ENCODE data around the gene ZEB2. TPM values are rescaled to one million over a fixed set of nuclear protein-coding genes. Genes with fewer than 3 reads are reported as not detected.

ZEB2 gene
- total and polyA plus RNA-seq, 12 donors, result 17.2 to 99.5 (median 83.0) TPM

DNA sequence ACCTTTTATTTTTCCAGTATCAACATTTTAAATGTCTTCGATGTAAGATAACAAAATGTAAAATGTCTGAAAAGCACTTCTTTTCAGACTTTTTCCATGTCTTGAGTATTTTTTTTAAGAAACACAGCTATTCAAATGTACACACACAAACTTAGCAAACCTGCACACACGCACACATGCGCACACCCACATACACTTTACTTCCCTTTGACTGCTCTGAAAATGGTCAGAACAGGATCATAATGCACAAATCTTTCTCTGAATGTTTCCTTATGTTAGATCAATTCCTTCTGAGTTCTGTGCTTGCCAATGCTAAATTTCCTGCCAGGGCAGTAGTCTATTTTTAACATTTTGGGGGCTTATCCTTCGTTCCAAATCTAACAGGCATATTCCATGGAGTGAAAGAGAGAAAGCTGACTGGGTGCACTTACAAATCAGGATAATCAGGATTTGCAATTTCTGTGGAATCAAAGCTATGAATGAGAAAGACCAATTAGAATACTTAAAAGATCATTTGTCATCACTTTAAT is 136.3 kb downstream of the ZEB2 start:
- Histone ChIP-seq H3K9me3 (no peaks in the 10 kb centered on the region), H3K27ac (peak overlapping the region in 2 of 10 donors; percentile 7 to 32), H3K27me3 (no peaks in the 10 kb centered on the region), H3K4me3 (no peak overlapping the region), H3K4me1 (peaks cover 0 to 59% (median 15%) of the 10 kb centered on the region in 9 donors), H3K36me3 (peaks cover 0 to 39% (median 0%) of the 10 kb centered on the region in 9 donors)
- no peak for TF ChIP-seq CTCF (IDR thresholded peaks at IDR 0.05)
- DNase-seq (no peak), ATAC-seq (no peak)
- WGBS, 2 donors, result 72 to 73% methylated on average over 4 of the region's 4 CpGs
- intact Hi-C loops (cut with DNase I), result loop anchor here in 2 of 10 donors (5.0 to 10.0 kb wide), 2 partner anchors 51 to 1371 kb away; a partner anchor contains a TSS

DNA sequence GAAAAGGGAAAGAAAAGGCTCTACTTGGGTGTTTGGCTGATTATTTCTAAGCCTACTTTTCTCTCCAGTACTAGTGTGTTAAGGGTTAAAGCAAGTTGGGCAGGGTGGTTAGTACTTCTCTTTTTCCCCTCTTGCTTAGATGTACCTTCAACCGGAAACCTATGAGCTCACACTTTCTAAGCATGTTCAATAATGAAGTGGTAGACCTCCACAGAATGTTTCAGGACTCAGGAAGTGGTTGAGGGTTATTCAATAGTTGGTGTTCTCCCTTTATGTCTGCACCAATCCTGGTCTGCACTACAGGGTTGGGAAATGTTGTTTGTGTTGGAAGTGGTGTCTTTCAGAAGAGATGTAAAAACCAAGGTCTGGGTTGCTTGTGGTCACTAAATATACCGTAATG is 137.1 kb downstream of the ZEB2 start:
- no peaks in the 10 kb centered on the region for H3K9me3 ChIP-seq

GRCh38 chr2:144381716-144382115 is 138.2 kb downstream of the ZEB2 start:
- peaks cover 0 to 65% (median 7%) of the 10 kb centered on the region in 9 donors for H3K4me1 ChIP-seq
- peak overlapping the region in 1 of 10 donors; percentile 16 for H3K27ac ChIP-seq
- no peaks in the 10 kb centered on the region for H3K27me3 ChIP-seq
- WGBS, 2 donors, result 82 to 83% methylated on average over 2 of the region's 2 CpGs
- DNase-seq (no peak), ATAC-seq (no peak)
- TF ChIP-seq CTCF (IDR thresholded peaks at IDR 0.05), result no peak
- intact Hi-C loops (cut with DNase I), result loop anchor here in 2 of 10 donors (5.0 to 10.0 kb wide), 2 partner anchors 49 to 1373 kb away; a partner anchor contains a TSS
- peaks cover 0 to 21% (median 0%) of the 10 kb centered on the region in 9 donors for H3K36me3 ChIP-seq
- no peak overlapping the region for H3K4me3 ChIP-seq
- H3K9me3 ChIP-seq, result no peaks in the 10 kb centered on the region

More for the DNA sequence above, 137.1 kb downstream of the ZEB2 start:
- Histone ChIP-seq H3K36me3 (peaks cover 0 to 31% (median 0%) of the 10 kb centered on the region in 9 donors), H3K27me3 (no peaks in the 10 kb centered on the region), H3K4me3 (no peak overlapping the region), H3K4me1 (peaks cover 0 to 66% (median 11%) of the 10 kb centered on the region in 9 donors), H3K27ac (peak overlapping the region in 2 of 10 donors; percentile 7 to 32)
- ATAC-seq, result peak in 6 of 8 donors; percentile 10 to 50 (median 33)
- 78 to 82% methylated on average over 2 of the region's 2 CpGs for WGBS, 2 donors
- DNase-seq, result no peak
- no peak for TF ChIP-seq CTCF (IDR thresholded peaks at IDR 0.05)
- intact Hi-C loops (cut with DNase I), result loop anchor here in 2 of 10 donors (5.0 to 10.0 kb wide), 2 partner anchors 51 to 1372 kb away; a partner anchor contains a TSS

GRCh38 chr2:144379851-144380311 is 140.0 kb downstream of the ZEB2 start:
- Histone ChIP-seq H3K27me3 (no peaks in the 10 kb centered on the region), H3K4me1 (peaks cover 0 to 67% (median 7%) of the 10 kb centered on the region in 9 donors), H3K36me3 (peaks cover 0 to 3% (median 0%) of the 10 kb centered on the region in 9 donors), H3K9me3 (no peaks in the 10 kb centered on the region), H3K27ac (peak overlapping the region in 6 of 10 donors; percentile 15 to 61 (median 34)), H3K4me3 (peak overlapping the region in 6 of 10 donors; percentile 6 to 34 (median 25))
- DNase-seq, result peak in 1 of 2 donors; percentile 23
- intact Hi-C loops (cut with DNase I), result loop anchor here in 2 of 10 donors (5.0 to 10.0 kb wide), 2 partner anchors 48 to 1375 kb away; a partner anchor contains a TSS
- ATAC-seq, result peak; percentile 31 to 73 (median 54)
- 36 to 45% methylated on average over 11 of the region's 11 CpGs for WGBS, 2 donors
- TF ChIP-seq CTCF (IDR thresholded peaks at IDR 0.05), result no peak
